ENCODE results near the gene PAEP.

DNA sequence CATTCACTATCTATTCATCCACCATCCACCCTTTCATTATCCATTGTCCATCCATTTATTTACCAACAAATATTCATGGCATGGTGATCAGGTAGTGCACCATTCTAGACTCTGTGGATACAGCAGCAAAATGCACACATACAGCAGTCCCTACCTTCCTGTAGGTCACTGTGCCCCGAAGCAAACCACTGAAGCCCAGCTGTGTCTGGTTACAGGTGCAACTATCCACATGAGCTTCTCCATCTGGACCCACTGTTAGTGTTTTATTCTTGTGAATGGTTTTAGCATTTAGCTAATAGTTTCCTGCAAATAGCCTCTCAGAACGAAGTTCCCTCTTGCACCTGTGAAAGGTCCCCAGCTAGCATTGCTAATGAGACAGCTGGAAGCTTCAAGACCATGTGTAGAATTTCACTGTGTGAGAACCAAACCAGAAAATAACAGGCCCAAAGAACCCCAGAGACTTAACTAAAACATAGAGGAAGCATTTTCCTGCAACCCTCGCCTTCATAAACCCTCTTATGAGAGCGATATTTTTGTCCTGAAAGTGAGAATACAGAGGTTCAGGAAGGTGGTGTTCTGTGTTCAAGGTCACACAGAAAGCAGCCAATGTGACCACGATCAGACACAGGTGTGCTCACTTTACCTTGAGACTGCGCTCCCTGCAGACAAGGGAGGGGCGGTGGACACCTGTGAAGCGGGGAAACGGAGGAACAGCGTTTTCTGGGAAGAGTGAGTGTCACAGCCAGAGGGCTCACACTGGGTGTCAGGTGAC lies 18.5 kb downstream of the PAEP start:
- TF ChIP-seq, protein P1, sequence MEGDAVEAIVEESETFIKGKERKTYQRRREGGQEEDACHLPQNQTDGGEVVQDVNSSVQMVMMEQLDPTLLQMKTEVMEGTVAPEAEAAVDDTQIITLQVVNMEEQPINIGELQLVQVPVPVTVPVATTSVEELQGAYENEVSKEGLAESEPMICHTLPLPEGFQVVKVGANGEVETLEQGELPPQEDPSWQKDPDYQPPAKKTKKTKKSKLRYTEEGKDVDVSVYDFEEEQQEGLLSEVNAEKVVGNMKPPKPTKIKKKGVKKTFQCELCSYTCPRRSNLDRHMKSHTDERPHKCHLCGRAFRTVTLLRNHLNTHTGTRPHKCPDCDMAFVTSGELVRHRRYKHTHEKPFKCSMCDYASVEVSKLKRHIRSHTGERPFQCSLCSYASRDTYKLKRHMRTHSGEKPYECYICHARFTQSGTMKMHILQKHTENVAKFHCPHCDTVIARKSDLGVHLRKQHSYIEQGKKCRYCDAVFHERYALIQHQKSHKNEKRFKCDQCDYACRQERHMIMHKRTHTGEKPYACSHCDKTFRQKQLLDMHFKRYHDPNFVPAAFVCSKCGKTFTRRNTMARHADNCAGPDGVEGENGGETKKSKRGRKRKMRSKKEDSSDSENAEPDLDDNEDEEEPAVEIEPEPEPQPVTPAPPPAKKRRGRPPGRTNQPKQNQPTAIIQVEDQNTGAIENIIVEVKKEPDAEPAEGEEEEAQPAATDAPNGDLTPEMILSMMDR (IDR thresholded peaks at IDR 0.05) = no peak
- TF ChIP-seq POLR2A (IDR thresholded peaks at IDR 0.05) = no peak

All from right lobe of liver (tissue), 4 donors.